Hepatocyte (in vitro differentiated cells): ENCODE measurements around the gene ABCA1. TPM values are rescaled to one million over a fixed set of nuclear protein-coding genes. Genes with fewer than 3 reads are reported as not detected.

ENCODE experiments used
- DNase-seq: peaks from one replicate; pipeline ENCODE4 v3.0.0-alpha.2; 2016; ENCODE audit warnings: low spot score
- H2AFZ ChIP-seq: fragments of 200-600 bp; sonication (generic); 2 replicates; pipeline ENCODE4 v1.6.0; 2016; ENCODE audit warnings: antibody characterized with exemption, mild to moderate bottlenecking
- H3K27ac ChIP-seq: fragments of 200-600 bp; sonication (generic); 2 replicates; pipeline ENCODE4 v1.5.1; 2016; ENCODE audit warnings: mild to moderate bottlenecking
- H3K27me3 ChIP-seq: fragments of 200-600 bp; sonication (generic); 2 replicates; pipeline ENCODE4 v1.6.1; 2016
- H3K36me3 ChIP-seq: fragments of 200-600 bp; sonication (generic); replicated peaks from 2 replicates; pipeline ENCODE4 v1.5.1; 2016; ENCODE audit warnings: low read depth; ENCODE audit not compliant: insufficient read depth
- H3K4me1 ChIP-seq: fragments of 200-600 bp; sonication (generic); 2 replicates; pipeline ENCODE4 v1.5.1; 2016; ENCODE audit warnings: mild to moderate bottlenecking, moderate library complexity; ENCODE audit not compliant: insufficient read depth
- H3K4me2 ChIP-seq: fragments of 200-600 bp; sonication (generic); 2 replicates; pipeline ENCODE4 v1.6.0; 2016
- H3K4me3 ChIP-seq: fragments of 200-600 bp; sonication (generic); 2 replicates; pipeline ENCODE4 v1.5.1; 2016; ENCODE audit warnings: mild to moderate bottlenecking
- H3K79me2 ChIP-seq: fragments of 200-600 bp; sonication (generic); 2 replicates; pipeline ENCODE4 v1.6.0; 2017; ENCODE audit warnings: mild to moderate bottlenecking
- H3K9me2 ChIP-seq: fragments of 200-600 bp; sonication (generic); replicated peaks from 2 replicates; pipeline ENCODE4 v1.6.0; 2017; ENCODE audit warnings: mild to moderate bottlenecking; ENCODE audit not compliant: insufficient read depth
- H3K9me3 ChIP-seq: fragments of 200-600 bp; sonication (generic); 2 replicates; pipeline ENCODE4 v1.5.1; 2016; ENCODE audit warnings: low read depth, mild to moderate bottlenecking
- H4K20me1 ChIP-seq: fragments of 200-600 bp; sonication (generic); 2 replicates; pipeline ENCODE4 v1.6.0; 2016; ENCODE audit warnings: mild to moderate bottlenecking; ENCODE audit not compliant: insufficient read depth, poor library complexity, severe bottlenecking
- CTCF ChIP-seq: fragments of 200-600 bp; sonication (generic); IDR thresholded peaks from 2 replicates; pipeline ENCODE4 v1.5.1; 2016; ENCODE audit warnings: antibody characterized with exemption, mild to moderate bottlenecking; ENCODE audit not compliant: poor library complexity
- EZH2 ChIP-seq: fragments of 200-600 bp; sonication (generic); IDR thresholded peaks from 2 replicates; pipeline ENCODE4 v1.6.1; 2016; ENCODE audit warnings: antibody characterized with exemption, mild to moderate bottlenecking, borderline replicate concordance
- EZH2phosphoT487 ChIP-seq: fragments of 200-600 bp; sonication (generic); IDR thresholded peaks from one replicate; pipeline ENCODE4 v1.6.1; 2018; ENCODE audit warnings: antibody characterized with exemption, mild to moderate bottlenecking, low read depth, moderate library complexity; ENCODE audit not compliant: unreplicated experiment, severe bottlenecking
- WGBS: methylation state at CpG from one replicate; pipeline ENCODE4 v1.1.6; 2016; ENCODE audit warnings: low lambda C conversion rate; ENCODE audit errors: missing lambda C conversion rate; 5-methylcytosine and 5-hydroxymethylcytosine counted together
- polyA plus RNA-seq: library from polyadenylated mRNA; unstranded; fragments of >200 nt; fragmentation: Nextera tagmentation; extraction: Ambion mirVana; gene quantifications from 2 replicates; pipeline ENCODE4 v1.2.1, GENCODE V29; 2016
- total RNA-seq: library from RNA; depleted of rRNA; stranded (reverse); fragments of >200 nt; gene quantifications from 2 replicates; pipeline ENCODE4 v1.2.3, GENCODE V29; 2014

ABCA1 gene
- total and polyA plus RNA-seq, 2 experiments from 2014 or later: 14.5 to 87.4 TPM

GRCh38 chr9:104915753-104916152 lies 12.2 kb downstream of the ABCA1 start:
- H4K20me1 ChIP-seq: peaks cover 97% of the 10 kb centered on the region
- H3K4me2 ChIP-seq: no peak overlapping the region
- H3K4me1 ChIP-seq: peaks cover 26% of the 10 kb centered on the region
- H3K79me2 ChIP-seq: peaks cover 100% of the 10 kb centered on the region
- no peak for TF ChIP-seq EZH2
- no peak for TF ChIP-seq CTCF
- no peak for TF ChIP-seq EZH2phosphoT487
- no peaks in the 10 kb centered on the region for H3K9me2 ChIP-seq
- no peaks in the 10 kb centered on the region for H3K27me3 ChIP-seq
- 84% methylated on average over 3 of the region's 3 CpGs for WGBS
- H3K4me3 ChIP-seq: no peak overlapping the region
- H3K36me3 ChIP-seq: no peaks in the 10 kb centered on the region
- no peak for DNase-seq
- H3K27ac ChIP-seq: no peak overlapping the region
- H3K9me3 ChIP-seq: no peaks in the 10 kb centered on the region
- H2AFZ ChIP-seq: no peak overlapping the region

- TF ChIP-seq EZH2 (no peak), EZH2phosphoT487 (no peak), CTCF (no peak)
- no peak for DNase-seq
- Histone ChIP-seq H3K36me3 (no peaks in the 10 kb centered on the region), H2AFZ (no peak overlapping the region), H3K27me3 (no peaks in the 10 kb centered on the region), H3K4me1 (peaks cover 33% of the 10 kb centered on the region), H4K20me1 (peaks cover 99% of the 10 kb centered on the region), H3K4me2 (no peak overlapping the region), H3K27ac (no peak overlapping the region), H3K9me3 (no peaks in the 10 kb centered on the region), H3K4me3 (no peak overlapping the region), H3K9me2 (no peaks in the 10 kb centered on the region), H3K79me2 (peaks cover 100% of the 10 kb centered on the region)
- WGBS: 82% methylated on average over 7 of the region's 7 CpGs
Observed at GRCh38 chr9:104915049-104915448, 12.9 kb downstream of the ABCA1 start.

GRCh38 chr9:104914466-104914865 lies 13.5 kb downstream of the ABCA1 start:
- Histone ChIP-seq H3K9me3 (no peaks in the 10 kb centered on the region), H3K4me3 (no peak overlapping the region), H3K36me3 (no peaks in the 10 kb centered on the region), H3K4me1 (peaks cover 39% of the 10 kb centered on the region), H3K79me2 (peaks cover 100% of the 10 kb centered on the region), H3K4me2 (no peak overlapping the region), H3K27ac (no peak overlapping the region), H4K20me1 (peaks cover 99% of the 10 kb centered on the region), H2AFZ (no peak overlapping the region), H3K9me2 (no peaks in the 10 kb centered on the region), H3K27me3 (no peaks in the 10 kb centered on the region)
- no peak for TF ChIP-seq CTCF
- no peak for TF ChIP-seq EZH2
- no peak for TF ChIP-seq EZH2phosphoT487
- WGBS: 98% methylated on average over 3 of the region's 3 CpGs
- no peak for DNase-seq

- H3K4me1 ChIP-seq: peaks cover 40% of the 10 kb centered on the region
- no peaks in the 10 kb centered on the region for H3K27me3 ChIP-seq
- peak overlapping the region; percentile 20 for H3K4me2 ChIP-seq
- H3K9me2 ChIP-seq: no peaks in the 10 kb centered on the region
- H2AFZ ChIP-seq: no peak overlapping the region
- no peak for DNase-seq
- H3K9me3 ChIP-seq: no peaks in the 10 kb centered on the region
- peaks cover 93% of the 10 kb centered on the region for H4K20me1 ChIP-seq
- peak overlapping the region; percentile 34 for H3K27ac ChIP-seq
- H3K4me3 ChIP-seq: no peak overlapping the region
- 41% methylated on average over 3 of the region's 3 CpGs for WGBS
- peaks cover 100% of the 10 kb centered on the region for H3K79me2 ChIP-seq
- TF ChIP-seq EZH2phosphoT487: no peak
- TF ChIP-seq CTCF: no peak
- TF ChIP-seq EZH2: no peak
- H3K36me3 ChIP-seq: no peaks in the 10 kb centered on the region
Observed at GRCh38 chr9:104912606-104913005, 15.3 kb downstream of the ABCA1 start.
